Activated CD8-positive, alpha-beta T cell treated with anti-CD3 and anti-CD28 coated beads for 36 hours (primary cell): ENCODE data around the gene TPRG1. TPM values are rescaled to one million over a fixed set of nuclear protein-coding genes. Genes with fewer than 3 reads are reported as not detected.

Experiments
- ATAC-seq: fragments of 200-7000 bp; cut with Tn5 transposase; one replicate; pipeline ENCODE4 v1.10.0; 2021; ENCODE audit warnings: mild to moderate bottlenecking, moderate library complexity
- CTCF ChIA-PET: fragments of 350-600 bp; sonication (Branson Sonifier 250); formaldehyde crosslinking; loops from one replicate; lab custom pipeline; 2021; ENCODE audit warnings: antibody characterized with exemption; lab: Charles Lee
- POLR2A ChIA-PET: fragments of 350-600 bp; sonication (Branson Sonifier 250); formaldehyde crosslinking; loops from one replicate; lab custom pipeline; 2021; ENCODE audit warnings: antibody characterized with exemption; lab: Charles Lee
- DNase-seq: peaks from one replicate; pipeline ENCODE4 v3.0.0-alpha.2; 2020
- H3K27ac Mint-ChIP-seq: one replicate; pipeline ENCODE4 v1.8.0; 2021; ENCODE audit warnings: mild to moderate bottlenecking, mixed read lengths
- H3K27me3 Mint-ChIP-seq: one replicate; pipeline ENCODE4 v1.8.0; 2021; ENCODE audit warnings: mixed read lengths
- H3K36me3 Mint-ChIP-seq: one replicate; pipeline ENCODE4 v1.8.0; 2021; ENCODE audit warnings: low read depth, mixed read lengths
- H3K4me1 Mint-ChIP-seq: one replicate; pipeline ENCODE4 v1.8.0; 2021; ENCODE audit warnings: low read depth, mixed read lengths
- H3K4me3 Mint-ChIP-seq: one replicate; pipeline ENCODE4 v1.8.0; 2021; ENCODE audit warnings: mild to moderate bottlenecking, moderate library complexity, mixed read lengths
- H3K9me3 Mint-ChIP-seq: one replicate; pipeline ENCODE4 v1.8.0; 2021; ENCODE audit warnings: mixed read lengths
- intact Hi-C: fragments of 100-400 bp; cut with micrococcal nuclease; formaldehyde crosslinking; loops from one replicate; pipeline ENCODE4 v1.10.0; 2022
- total RNA-seq, 2 experiments: library from RNA; stranded (reverse); gene quantifications; one replicate each; pipeline ENCODE4 v1.2.3, GENCODE V29; 2021
- TF ChIP-seq, protein P1 (sequence below): fragments of 200-600 bp; IDR thresholded peaks from one replicate; pipeline ENCODE4 v1.8.0; 2022; ENCODE audit warnings: antibody characterized with exemption, mild to moderate bottlenecking

The TPRG1 gene
- total RNA-seq, 2 experiments from 2014 or later = 2.5 to 3.0 TPM

DNA sequence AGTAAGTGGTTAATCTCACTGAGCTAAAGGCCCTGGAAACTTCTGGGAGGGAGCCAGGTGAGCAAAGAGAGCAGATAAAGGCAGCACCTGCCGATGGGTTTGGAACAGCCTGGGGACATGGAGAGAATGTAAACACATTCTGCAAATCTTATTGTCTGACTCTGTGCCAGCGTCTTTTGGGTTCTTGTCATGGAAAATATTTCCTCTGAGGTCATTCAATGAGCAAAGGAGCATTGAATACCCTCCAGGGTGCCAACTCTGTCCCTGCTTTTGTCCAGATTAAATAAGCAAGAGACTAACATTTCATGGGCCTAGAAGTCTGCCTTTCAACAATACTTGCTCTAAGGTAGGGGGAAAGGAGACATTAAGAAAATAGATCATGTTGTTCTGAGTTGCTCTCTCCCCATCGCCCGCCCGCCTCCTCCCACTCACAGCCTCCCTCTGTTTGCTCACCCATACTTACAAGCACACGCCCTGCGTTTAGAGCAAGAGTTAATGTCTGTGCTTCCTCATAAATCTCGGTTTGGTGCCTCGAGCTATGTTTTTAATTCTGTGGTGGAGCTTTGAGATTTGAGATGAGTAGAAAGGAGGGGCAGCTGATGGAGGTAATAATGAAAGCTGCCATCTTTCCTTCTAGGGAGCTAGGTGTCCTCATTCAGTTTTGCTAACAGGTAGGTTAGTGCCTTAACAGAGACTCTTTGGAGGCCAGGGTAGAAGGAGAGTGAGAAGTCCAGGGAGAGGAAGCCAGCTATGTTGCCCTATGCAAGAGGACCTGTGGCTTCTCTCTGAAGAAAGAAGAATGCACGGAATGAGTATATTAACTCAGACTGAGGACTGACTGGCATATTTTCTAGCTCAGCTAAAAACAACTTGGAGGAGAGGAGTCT, 132.9 kb downstream of the TPRG1 start:
- ChIA-PET CTCF (interaction anchor here (1.5 to 1.6 kb wide), 2 partner anchors 25 to 28 kb away, joined by 3 to 4 read pairs; no protein-coding TSS in a partner anchor), POLR2A (no interaction called here)
- peaks cover 46% of the 10 kb centered on the region for H3K4me1 Mint-ChIP-seq
- no peaks in the 10 kb centered on the region for H3K27me3 Mint-ChIP-seq
- H3K4me3 Mint-ChIP-seq = no peak overlapping the region
- no peak for DNase-seq
- peak; percentile 43 for ATAC-seq
- intact Hi-C loops = no loop called here
- no peaks in the 10 kb centered on the region for H3K36me3 Mint-ChIP-seq
- TF ChIP-seq, protein P1, sequence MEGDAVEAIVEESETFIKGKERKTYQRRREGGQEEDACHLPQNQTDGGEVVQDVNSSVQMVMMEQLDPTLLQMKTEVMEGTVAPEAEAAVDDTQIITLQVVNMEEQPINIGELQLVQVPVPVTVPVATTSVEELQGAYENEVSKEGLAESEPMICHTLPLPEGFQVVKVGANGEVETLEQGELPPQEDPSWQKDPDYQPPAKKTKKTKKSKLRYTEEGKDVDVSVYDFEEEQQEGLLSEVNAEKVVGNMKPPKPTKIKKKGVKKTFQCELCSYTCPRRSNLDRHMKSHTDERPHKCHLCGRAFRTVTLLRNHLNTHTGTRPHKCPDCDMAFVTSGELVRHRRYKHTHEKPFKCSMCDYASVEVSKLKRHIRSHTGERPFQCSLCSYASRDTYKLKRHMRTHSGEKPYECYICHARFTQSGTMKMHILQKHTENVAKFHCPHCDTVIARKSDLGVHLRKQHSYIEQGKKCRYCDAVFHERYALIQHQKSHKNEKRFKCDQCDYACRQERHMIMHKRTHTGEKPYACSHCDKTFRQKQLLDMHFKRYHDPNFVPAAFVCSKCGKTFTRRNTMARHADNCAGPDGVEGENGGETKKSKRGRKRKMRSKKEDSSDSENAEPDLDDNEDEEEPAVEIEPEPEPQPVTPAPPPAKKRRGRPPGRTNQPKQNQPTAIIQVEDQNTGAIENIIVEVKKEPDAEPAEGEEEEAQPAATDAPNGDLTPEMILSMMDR = no peak
- no peaks in the 10 kb centered on the region for H3K9me3 Mint-ChIP-seq
- H3K27ac Mint-ChIP-seq = peak overlapping the region; percentile 62

DNA sequence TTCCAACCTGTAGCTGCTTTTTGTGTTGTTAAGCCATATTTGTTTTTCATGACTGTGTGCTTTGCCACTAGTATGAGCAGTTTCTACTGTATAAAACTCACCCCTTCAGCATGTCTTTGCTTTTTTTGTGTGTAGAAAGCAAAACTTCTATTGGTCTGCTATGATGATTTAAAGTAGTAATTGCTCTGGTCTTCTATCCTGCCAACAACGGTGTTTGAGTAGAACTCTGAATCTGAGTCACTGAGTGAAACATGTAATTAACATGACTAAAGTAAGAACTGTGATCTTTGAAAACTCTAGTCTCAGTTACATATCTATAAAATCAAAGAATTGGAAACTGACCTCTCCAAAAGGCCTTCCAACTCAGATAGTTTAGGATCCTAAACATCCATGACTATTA, 133.6 kb downstream of the TPRG1 start:
- intact Hi-C loops = no loop called here
- Mint-ChIP-seq H3K4me1 (peaks cover 43% of the 10 kb centered on the region), H3K9me3 (no peaks in the 10 kb centered on the region), H3K27ac (peak overlapping the region; percentile 62), H3K27me3 (no peaks in the 10 kb centered on the region), H3K36me3 (no peaks in the 10 kb centered on the region), H3K4me3 (no peak overlapping the region)
- CTCF ChIA-PET = interaction anchor here (1.5 to 1.6 kb wide), 2 partner anchors 24 to 28 kb away, joined by 3 to 4 read pairs; no protein-coding TSS in a partner anchor
- TF ChIP-seq, protein P1 = no peak
- ATAC-seq = peak; percentile 82
- no peak for DNase-seq
- POLR2A ChIA-PET = no interaction called here

DNA sequence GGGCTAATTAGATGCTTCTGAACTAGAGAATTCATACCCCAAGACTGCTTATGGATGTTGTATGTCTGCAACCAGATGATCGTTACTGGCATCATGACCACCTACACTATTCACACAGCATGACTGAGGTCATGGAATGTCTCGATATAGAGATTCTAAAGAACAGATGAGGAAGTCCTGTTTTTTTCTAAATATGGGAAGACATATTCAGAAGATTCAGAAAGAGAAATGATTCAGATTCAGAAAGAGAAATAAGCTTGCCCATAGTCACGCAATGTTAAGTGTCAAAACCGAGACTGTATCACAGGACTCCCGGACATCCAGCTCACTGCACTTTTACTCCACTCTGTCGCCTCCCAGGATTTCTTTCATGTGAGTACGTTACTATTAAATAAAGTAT, 136.2 kb downstream of the TPRG1 start:
- intact Hi-C loops = no loop called here
- ChIA-PET CTCF (interaction anchor here (0.7 kb wide), 1 partner anchor 10 kb away, joined by 3 read pairs; no protein-coding TSS in a partner anchor), POLR2A (interaction anchor here (0.6 to 1.1 kb wide), 4 partner anchors 11 to 27 kb away, joined by 3 read pairs; no protein-coding TSS in a partner anchor)
- Mint-ChIP-seq H3K27me3 (no peaks in the 10 kb centered on the region), H3K9me3 (no peaks in the 10 kb centered on the region), H3K4me1 (peaks cover 35% of the 10 kb centered on the region), H3K27ac (no peak overlapping the region), H3K4me3 (peak overlapping the region; percentile 22), H3K36me3 (no peaks in the 10 kb centered on the region)
- DNase-seq (no peak), ATAC-seq (no peak)
- TF ChIP-seq, protein P1 = no peak

DNA sequence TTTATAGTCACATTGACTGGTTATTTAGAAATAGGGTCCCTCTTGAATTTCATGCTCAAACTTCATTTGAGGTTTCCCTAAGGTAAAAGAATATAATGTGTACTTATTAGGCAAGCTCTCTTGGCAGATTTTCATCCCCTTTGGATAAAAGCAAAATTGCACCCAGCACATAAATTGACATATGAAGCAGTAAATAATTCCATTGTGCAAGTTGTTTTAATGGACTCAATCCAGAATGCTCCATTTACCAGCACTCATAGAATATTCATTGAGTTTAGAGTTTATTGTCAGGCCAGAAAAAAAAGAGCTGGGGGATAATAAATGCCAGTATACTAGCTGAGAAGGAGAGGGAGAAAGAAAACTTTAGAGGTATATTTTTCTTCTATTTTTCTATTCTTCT, 136.8 kb downstream of the TPRG1 start:
- ATAC-seq = no peak
- intact Hi-C loops = no loop called here
- Mint-ChIP-seq H3K27ac (no peak overlapping the region), H3K4me3 (peak overlapping the region; percentile 4), H3K27me3 (no peaks in the 10 kb centered on the region), H3K9me3 (no peaks in the 10 kb centered on the region), H3K4me1 (peaks cover 31% of the 10 kb centered on the region), H3K36me3 (no peaks in the 10 kb centered on the region)
- CTCF ChIA-PET = interaction anchor here (0.7 to 1.8 kb wide), 2 partner anchors 9 to 13 kb away, joined by 3 to 6 read pairs; no protein-coding TSS in a partner anchor
- TF ChIP-seq, protein P1 = no peak
- POLR2A ChIA-PET = interaction anchor here (0.6 to 1.2 kb wide), 5 partner anchors 10 to 26 kb away, joined by 3 read pairs; no protein-coding TSS in a partner anchor
- DNase-seq = no peak
